Measurements from ENCODE around the gene LCLAT1.
"Not testable (repeated sequence)": the region's sequence is repeated elsewhere in the genome, so short reads cannot be mapped to it uniquely, and the experiment has no call there.

LCLAT1 gene

DNA sequence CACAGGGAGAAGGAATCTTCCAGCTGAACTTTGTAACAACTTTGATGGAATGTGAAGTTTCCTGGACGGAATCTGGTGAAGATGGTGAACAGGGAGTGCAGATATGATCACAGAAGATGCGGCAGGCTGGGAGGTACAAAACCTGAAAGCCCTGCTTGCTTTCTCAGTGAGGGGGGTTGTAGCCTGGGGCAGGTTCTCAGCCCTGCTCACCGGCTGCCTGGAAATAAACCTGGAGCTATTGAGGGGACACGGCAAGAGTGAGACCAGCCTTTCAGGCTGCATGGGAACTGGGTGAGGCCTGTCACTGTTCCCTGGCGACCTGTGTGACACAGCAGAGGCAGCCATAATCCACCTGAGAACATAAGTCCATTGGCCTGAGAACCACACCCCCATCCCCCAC is 174.8 kb downstream of the LCLAT1 start:
- DNase-seq (ENCODE audit: low read depth, low spot score), result no peak
- H3K4me3 ChIP-seq (ENCODE audit: low read length), result no peak overlapping the region

DNA sequence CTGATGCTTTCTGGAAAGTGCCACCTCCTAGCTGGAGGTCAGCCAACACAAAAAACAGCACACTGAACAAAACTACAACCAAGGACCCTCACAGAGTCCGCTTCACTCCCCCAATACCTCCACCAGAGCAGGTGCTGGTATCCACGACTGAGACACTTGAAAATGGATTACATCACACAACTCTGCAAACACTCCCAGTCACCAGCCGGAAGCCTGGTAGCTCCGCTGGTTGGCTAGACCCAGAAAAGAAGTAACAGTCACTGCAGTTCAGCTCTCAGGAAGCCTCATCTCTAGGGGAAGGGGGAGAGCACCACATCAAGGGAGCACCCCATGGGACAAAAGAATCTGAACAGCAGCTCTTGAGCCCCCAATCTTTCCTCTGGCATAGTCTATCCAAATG is 175.4 kb downstream of the LCLAT1 start:
- H3K4me3 ChIP-seq (ENCODE audit: low read length), result no peak overlapping the region
- no peak for DNase-seq (ENCODE audit: low read depth, low spot score)

- H3K4me3 ChIP-seq (ENCODE audit: low read length), result no peak overlapping the region
- no peak for DNase-seq (ENCODE audit: low read depth, low spot score)
Observed at GRCh38 chr2:30625276-30625675, 178.2 kb downstream of the LCLAT1 start.

DNA sequence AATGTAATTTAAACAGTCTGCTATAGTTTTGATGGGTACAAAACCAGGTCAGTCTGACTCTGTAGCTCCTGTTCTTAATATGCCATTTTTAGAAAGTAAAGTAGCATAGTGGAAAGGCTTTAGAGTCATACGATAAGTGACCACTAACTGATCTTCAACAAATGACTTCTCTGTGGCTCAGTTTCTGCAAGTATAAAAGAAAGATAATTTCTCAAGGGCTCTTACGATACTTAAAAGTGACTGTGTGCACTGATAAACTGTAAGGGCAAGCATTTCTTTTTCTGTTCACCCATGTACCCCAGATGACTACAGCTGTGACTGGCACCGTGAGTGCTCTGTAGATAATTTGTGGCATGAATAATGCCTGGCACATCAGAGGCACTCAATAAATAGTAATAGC is 178.7 kb downstream of the LCLAT1 start:
- DNase-seq (ENCODE audit: low read depth, low spot score), result no peak
- H3K4me3 ChIP-seq (ENCODE audit: low read length), result no peak overlapping the region

- DNase-seq (ENCODE audit: low read depth, low spot score), result no peak
Observed at GRCh38 chr2:30626397-30626796, 179.4 kb downstream of the LCLAT1 start.

DNA sequence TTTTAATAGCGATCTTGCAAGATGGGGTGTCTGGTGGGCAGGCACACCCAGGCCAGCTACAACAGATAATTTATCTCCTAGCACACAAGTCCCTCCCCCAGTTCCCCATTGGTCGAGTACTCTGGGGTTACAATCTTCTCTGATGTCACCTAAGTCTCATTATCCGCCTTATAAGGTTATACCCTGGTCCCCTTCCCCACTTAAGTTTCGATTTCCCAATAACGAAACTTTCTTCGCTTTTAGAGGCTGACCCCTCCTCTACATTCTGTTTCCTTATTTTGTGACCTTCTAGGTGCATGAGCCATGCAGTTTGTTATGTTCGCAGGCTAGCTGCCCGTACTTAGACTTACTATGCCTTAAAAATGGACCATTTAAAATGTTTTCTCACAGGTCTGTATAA is 180.1 kb downstream of the LCLAT1 start:
- no peak overlapping the region for H3K4me3 ChIP-seq (ENCODE audit: low read length)
- DNase-seq (ENCODE audit: low read depth, low spot score), result no peak

More at GRCh38 chr2:30626397-30626796, 179.4 kb downstream of the LCLAT1 start:
- no peak overlapping the region for H3K4me3 ChIP-seq (ENCODE audit: low read length)

GRCh38 chr2:30628341-30628740 is 181.3 kb downstream of the LCLAT1 start:
- H3K4me3 ChIP-seq (ENCODE audit: low read length), result no peak overlapping the region
- DNase-seq (ENCODE audit: low read depth, low spot score), result no peak

- no peak overlapping the region for H3K4me3 ChIP-seq (ENCODE audit: low read length)
- DNase-seq (ENCODE audit: low read depth, low spot score), result no peak
Observed at GRCh38 chr2:30629866-30630265, 182.8 kb downstream of the LCLAT1 start.

- DNase-seq (ENCODE audit: low read depth, low spot score), result peak; percentile 64
- no peak overlapping the region for H3K4me3 ChIP-seq (ENCODE audit: low read length)
Observed at GRCh38 chr2:30631051-30631671, 184.1 kb downstream of the LCLAT1 start.

DNA sequence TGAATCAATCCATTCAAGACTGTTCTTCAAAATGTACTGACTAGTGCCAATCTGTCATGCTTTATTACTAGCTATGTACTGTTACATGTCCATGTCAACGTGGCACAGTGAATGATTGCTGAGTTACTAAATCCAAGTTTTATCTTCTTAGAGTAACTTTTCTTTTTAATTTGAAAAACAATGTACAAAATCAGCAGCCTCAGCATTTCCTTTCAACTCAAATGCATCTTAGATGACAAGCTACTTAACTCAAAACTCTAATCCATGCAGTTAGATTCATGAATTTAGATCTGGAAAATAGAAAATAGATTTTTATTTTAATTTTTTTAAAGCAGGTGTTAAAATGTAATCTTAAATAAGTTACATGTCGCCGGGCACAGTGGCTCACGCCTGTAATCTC is 186.0 kb downstream of the LCLAT1 start:
- DNase-seq (ENCODE audit: low read depth, low spot score), result no peak
- H3K4me3 ChIP-seq (ENCODE audit: low read length), result no peak overlapping the region

GRCh38 chr2:30636311-30636710 is 189.3 kb downstream of the LCLAT1 start:
- H3K4me3 ChIP-seq (ENCODE audit: low read length), result no peak overlapping the region
- DNase-seq (ENCODE audit: low read depth, low spot score), result no peak

DNA sequence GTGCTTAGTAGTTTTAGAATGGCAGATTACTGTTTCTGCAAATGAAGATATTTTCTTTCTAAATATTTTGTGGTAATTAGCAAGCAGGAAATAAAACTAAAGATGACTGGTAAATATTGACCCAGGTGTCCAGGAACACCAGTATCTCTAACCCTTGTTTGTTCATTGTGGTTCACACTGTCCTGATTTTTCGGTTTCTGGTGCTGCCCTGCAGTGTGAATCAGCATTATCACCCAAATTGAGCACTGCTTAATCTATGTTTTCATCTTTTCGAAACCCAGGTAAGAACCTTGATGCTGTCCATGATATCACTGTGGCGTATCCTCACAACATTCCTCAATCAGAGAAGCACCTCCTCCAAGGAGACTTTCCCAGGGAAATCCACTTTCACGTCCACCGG is 192.8 kb downstream of the LCLAT1 start:
- DNase-seq (ENCODE audit: low read depth, low spot score), result no peak
- no peak overlapping the region for H3K4me3 ChIP-seq (ENCODE audit: low read length)

GRCh38 chr2:30641765-30642345 is 194.8 kb downstream of the LCLAT1 start:
- no peak for DNase-seq (ENCODE audit: low read depth, low spot score)
- H3K4me3 ChIP-seq (ENCODE audit: low read length), result no peak overlapping the region

GRCh38 chr2:30643013-30643412 is 196.0 kb downstream of the LCLAT1 start:
- DNase-seq (ENCODE audit: low read depth, low spot score); H3K4me3 ChIP-seq (ENCODE audit: low read length): not testable (repeated sequence)

GRCh38 chr2:30643674-30644073 is 196.6 kb downstream of the LCLAT1 start:
- no peak overlapping the region for H3K4me3 ChIP-seq (ENCODE audit: low read length)
- DNase-seq (ENCODE audit: low read depth, low spot score), result no peak

- no peak for DNase-seq (ENCODE audit: low read depth, low spot score)
- H3K4me3 ChIP-seq (ENCODE audit: low read length), result no peak overlapping the region
Observed at GRCh38 chr2:30645081-30645744, 198.2 kb downstream of the LCLAT1 start.

DNA sequence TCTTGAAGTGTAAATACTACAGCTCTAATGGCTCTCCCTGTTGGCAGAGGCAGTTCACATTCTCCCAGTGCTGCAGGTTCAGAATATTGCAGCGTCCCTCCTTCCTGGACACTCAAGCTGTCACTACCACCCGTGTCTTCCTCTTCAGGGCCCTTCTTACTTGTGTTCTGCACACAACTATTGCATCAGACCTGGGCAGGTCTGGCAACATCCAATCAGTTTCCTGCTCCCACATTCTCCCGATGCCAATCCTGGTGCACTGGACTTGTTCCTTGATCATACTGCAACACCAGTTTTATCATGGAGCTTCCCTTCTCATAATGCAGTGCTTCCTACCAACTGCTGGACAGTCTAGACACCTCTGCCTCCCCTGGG is 198.7 kb downstream of the LCLAT1 start:
- no peak overlapping the region for H3K4me3 ChIP-seq (ENCODE audit: low read length)

DNA sequence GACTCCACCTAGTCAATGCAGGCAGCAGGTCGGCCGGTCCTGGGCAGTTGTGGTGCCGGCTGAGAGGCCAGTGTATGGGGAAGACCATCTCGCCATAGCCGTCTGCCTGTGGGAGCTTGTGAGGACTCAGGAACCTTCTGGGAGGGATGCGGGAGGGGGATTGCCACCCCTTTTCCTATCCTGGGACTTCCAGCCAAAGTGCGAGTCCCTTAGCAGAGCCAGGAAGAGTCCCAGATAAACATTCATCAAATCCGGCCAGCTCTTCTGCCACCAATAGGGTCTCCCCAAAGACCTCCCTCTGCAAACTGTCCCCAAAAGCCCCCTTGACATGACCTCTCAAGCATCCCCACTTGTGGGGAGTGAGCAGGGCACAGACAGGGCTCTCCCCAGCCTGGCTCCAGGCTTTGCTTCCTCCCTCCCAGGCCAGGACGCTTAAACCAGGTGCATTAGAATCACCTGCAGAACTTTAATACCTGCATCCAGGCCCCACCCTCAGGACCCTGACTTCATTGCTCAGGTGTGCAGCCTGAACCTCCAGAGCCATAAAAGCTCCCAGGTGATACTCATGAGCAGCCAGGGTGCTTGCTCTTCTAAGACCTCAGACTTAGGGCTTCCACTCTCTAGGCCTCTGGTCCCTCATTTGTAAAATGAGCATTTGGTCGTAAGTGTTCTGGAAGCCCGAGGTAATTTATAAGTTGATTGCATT is 200.9 kb downstream of the LCLAT1 start:
- DNase-seq (ENCODE audit: low read depth, low spot score), result no peak
- no peak overlapping the region for H3K4me3 ChIP-seq (ENCODE audit: low read length)

More for the DNA sequence above, 198.7 kb downstream of the LCLAT1 start:
- no peak for DNase-seq (ENCODE audit: low read depth, low spot score)

DNA sequence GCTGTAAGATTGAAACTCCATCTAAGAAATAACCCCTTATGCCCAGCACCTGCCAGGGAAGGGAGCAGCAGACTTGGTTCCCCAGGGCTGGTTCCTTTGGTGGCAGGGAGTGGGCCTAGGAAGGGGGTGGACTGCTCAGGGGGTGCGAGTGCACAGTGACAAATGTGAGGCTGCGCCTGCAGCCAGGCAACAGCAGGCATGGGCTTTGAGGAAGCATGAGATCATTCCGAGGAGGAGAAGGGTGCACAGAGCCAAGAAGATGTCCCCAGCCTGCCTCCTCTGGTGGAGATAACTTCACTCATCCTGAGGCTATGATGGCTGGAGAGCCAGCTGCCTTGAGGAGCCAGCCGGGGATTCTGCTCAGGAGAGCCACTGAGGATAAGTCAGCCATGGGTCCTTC is 202.2 kb downstream of the LCLAT1 start:
- no peak overlapping the region for H3K4me3 ChIP-seq (ENCODE audit: low read length)
- DNase-seq (ENCODE audit: low read depth, low spot score), result no peak

DNA sequence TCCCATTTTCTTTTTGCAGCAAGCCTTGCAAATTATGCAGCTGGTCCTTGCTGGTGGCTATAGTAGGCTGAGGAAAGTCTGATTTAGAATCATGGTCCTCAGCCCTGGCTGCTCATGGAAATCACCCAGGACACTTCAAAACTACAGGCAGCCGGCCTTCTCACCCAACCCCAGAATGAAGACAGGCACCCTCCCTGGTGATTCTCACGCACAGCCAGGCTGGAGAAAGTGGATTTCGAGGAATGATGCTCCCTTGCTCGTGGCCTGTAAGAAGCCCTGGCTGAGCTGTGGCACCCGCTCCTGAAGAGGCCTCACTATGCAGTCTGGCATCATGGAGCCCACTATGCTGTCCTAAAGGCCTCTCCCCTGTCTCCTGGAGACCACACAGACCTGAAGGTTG is 202.8 kb downstream of the LCLAT1 start:
- H3K4me3 ChIP-seq (ENCODE audit: low read length), result no peak overlapping the region
- no peak for DNase-seq (ENCODE audit: low read depth, low spot score)

All from Jurkat, Clone E6-1 (cell line).